DMS 273 (cell line): Measurements from ENCODE around the gene OR10W1.

Source experiments
- DNase-seq: peaks from one replicate; lab custom pipeline; 2025; ENCODE audit not compliant: unreplicated experiment; lab: John Stamatoyannopoulos, UW

OR10W1 gene, protein sequence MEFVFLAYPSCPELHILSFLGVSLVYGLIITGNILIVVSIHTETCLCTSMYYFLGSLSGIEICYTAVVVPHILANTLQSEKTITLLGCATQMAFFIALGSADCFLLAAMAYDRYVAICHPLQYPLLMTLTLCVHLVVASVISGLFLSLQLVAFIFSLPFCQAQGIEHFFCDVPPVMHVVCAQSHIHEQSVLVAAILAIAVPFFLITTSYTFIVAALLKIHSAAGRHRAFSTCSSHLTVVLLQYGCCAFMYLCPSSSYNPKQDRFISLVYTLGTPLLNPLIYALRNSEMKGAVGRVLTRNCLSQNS

GRCh38 chr11:58268142-58268541 is at the start of gene OR10W1:
TSS of gene OR10W1 (minus strand) at chr11:58268260. CDS start at chr11:58267858, 402 bp downstream.
- no peak for DNase-seq

- no peak for DNase-seq
Measured at GRCh38 chr11:58316142-58316541, 48.1 kb upstream of the OR10W1 start.

- DNase-seq = no peak
Measured at GRCh38 chr11:58301576-58301975, 33.5 kb upstream of the OR10W1 start.

GRCh38 chr11:58292017-58292416 is 24.0 kb upstream of the OR10W1 start:
- no peak for DNase-seq

DNA sequence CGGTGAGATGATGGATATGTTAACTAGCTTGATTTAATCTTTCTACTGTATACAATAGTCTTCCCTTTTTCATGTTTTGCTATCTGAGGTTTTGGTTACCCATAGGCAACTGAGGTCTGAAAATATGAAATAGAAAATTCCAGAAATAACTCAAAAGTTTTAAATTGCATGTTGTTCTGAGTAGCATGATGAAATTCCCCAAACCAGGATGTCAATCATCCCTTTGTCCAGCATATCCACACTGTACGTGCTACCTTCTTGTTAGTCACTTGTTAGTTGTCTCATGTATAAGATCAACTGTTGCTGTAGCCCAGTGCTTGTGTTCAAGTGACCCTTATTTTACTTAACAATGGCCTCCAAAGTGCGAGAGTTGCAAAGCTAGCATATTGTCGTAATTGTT is 21.2 kb upstream of the OR10W1 start:
- no peak for DNase-seq

- peak; percentile 12 for DNase-seq
Measured at GRCh38 chr11:58286249-58286648, 18.2 kb upstream of the OR10W1 start.

GRCh38 chr11:58285483-58286040 is 17.5 kb upstream of the OR10W1 start:
- DNase-seq = no peak

- DNase-seq = no peak
Measured at GRCh38 chr11:58276151-58276550, 8.1 kb upstream of the OR10W1 start.

DNA sequence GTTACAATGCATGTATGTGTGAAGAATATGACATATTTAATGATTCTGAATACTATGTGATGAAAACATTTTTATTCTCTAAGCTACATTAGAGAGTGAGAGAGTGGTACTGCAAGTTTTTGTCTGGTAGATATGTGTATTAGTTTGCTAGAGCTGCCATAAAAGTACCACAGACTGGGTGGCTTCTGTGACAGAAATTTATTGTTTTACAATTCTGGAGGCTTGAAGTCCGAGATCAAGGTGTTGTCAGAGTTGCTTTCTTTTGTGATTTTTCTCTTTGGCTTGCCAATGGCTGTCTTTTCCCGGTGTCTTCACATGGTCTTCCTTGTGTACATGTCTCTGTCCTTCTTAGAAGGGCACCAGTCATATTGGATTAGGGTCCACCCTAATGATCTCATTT is 6.9 kb upstream of the OR10W1 start:
- DNase-seq = no peak

DNA sequence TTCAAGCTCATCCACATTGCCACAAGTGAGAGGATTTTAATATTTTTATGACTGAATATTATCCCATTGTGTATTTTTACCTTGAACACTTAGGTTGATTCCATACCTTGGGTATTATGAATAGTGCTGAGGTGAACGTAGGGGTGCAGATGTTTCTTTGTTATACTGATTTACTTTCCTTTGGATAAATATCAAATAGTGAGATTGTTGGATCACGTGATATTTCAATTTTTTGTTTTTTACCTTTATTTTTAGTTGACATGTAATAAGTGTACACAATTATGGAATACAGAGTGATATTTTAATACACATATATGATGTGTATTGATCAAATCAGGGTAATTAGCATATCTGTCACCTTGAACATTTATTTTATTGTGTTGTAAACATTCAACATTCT is 8.1 kb downstream of the OR10W1 start:
- no peak for DNase-seq

GRCh38 chr11:58254936-58255335 is 13.1 kb downstream of the OR10W1 start:
- DNase-seq = no peak

- DNase-seq = no peak
Measured at GRCh38 chr11:58243954-58244353, 24.1 kb downstream of the OR10W1 start.

GRCh38 chr11:58227956-58228615 is 40.0 kb downstream of the OR10W1 start:
- no peak for DNase-seq

GRCh38 chr11:58222721-58223120 is 45.3 kb downstream of the OR10W1 start:
- no peak for DNase-seq
